Activated CD4-positive, alpha-beta memory T cell treated with anti-CD3 and anti-CD28 coated beads, Interleukin-2, amount 10 ng/mL, durations not matched to agents 7 days and 5 days (primary cell): ENCODE results near the gene SVOP. TPM values are rescaled to one million over a fixed set of nuclear protein-coding genes. Genes with fewer than 3 reads are reported as not detected.
"Not testable (repeated sequence)": the region's sequence is repeated elsewhere in the genome, so short reads cannot be mapped to it uniquely, and the experiment has no call there.

Experiments used
- CTCF ChIA-PET: fragments of 350-600 bp; sonication (Branson Sonifier 250); formaldehyde crosslinking; loops from one replicate; lab custom pipeline; 2021; ENCODE audit warnings: antibody characterized with exemption, inconsistent platforms; lab: Charles Lee
- POLR2A ChIA-PET: fragments of 350-600 bp; sonication (Branson Sonifier 250); formaldehyde crosslinking; loops from one replicate; lab custom pipeline; 2021; ENCODE audit warnings: antibody characterized with exemption; lab: Charles Lee
- DNase-seq: peaks from one replicate; pipeline ENCODE4 v3.0.0-alpha.2; 2020
- H3K27ac Mint-ChIP-seq: one replicate; pipeline ENCODE4 v1.8.0; 2021; ENCODE audit warnings: mild to moderate bottlenecking, mixed read lengths
- H3K27me3 Mint-ChIP-seq: one replicate; pipeline ENCODE4 v1.8.0; 2021; ENCODE audit warnings: mixed read lengths
- H3K36me3 Mint-ChIP-seq: one replicate; pipeline ENCODE4 v1.8.0; 2021; ENCODE audit warnings: low read depth, mixed read lengths
- H3K4me1 Mint-ChIP-seq: one replicate; pipeline ENCODE4 v1.8.0; 2021; ENCODE audit warnings: mixed read lengths
- H3K4me3 Mint-ChIP-seq: one replicate; pipeline ENCODE4 v1.8.0; 2021; ENCODE audit warnings: mild to moderate bottlenecking, mixed read lengths
- H3K9me3 Mint-ChIP-seq: one replicate; pipeline ENCODE4 v1.8.0; 2021; ENCODE audit warnings: mixed read lengths
- total RNA-seq, 2 experiments: library from RNA; stranded (reverse); gene quantifications; one replicate each; pipeline ENCODE4 v1.2.3, GENCODE V29; 2021

SVOP gene
- total RNA-seq, 2 experiments from 2014 or later: not detected

DNA sequence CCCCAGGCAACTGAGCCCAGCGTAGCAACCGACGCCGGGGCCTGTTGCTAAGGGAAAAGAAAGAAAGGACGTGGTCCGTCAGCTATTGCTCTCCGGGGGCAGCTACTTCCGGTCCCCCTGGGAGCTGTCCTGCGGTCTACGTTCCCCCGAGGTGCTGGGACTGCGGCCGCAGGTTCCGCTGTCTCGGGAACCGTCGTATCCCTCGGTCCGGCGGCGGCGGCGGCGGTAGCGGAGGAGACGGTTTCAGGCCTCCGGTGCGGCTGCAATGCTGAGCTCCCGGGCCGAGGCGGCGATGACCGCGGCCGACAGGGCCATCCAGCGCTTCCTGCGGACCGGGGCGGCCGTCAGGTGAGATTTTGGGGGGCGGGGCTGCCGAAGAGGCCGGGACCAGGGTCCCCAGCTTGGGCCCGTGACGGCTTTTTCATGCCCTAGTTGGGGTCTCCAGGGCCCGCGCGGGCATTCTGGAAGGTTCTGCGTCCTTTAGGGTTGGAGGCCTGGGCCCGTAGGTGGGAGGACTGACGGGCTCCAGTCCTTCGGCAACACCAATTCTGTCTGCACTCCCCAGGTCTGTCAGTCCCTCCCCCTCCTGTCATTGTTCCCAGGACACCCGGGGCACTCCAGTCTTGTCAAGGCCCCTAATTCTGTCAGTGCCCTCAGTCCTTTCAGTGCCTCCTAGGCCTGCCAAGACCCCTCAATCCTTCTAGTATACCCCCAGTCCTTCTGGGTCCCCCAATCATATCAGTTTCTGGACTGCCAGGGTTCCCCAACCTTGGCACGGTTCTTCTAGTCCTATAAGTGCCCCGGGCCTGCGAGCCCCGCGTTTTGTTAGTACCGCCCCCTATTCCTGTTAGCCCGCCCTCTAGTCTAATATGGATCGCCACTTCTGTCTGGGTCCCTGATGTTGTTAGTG is 31.8 kb upstream of the SVOP start, which contains the start of gene USP30:
USP30 (plus strand) TSS at position 163 of the 910 bp plus-strand sequence; CDS start at position 266, 103 bp downstream.
- DNase-seq: peak; percentile 85
- CTCF ChIA-PET: interaction anchor here (0.6 to 1.7 kb wide), 2 partner anchors 40 to 191 kb away, joined by 3 to 4 read pairs; partner anchors contain the start of gene ALKBH2
- Mint-ChIP-seq H3K4me1 (peaks cover 16% of the 10 kb centered on the region), H3K4me3 (peak within 1 kb of the TSS; percentile 85), H3K36me3 (peaks cover 6% of the 10 kb centered on the region), H3K9me3 (no peaks in the 10 kb centered on the region), H3K27me3 (no peaks in the 10 kb centered on the region), H3K27ac (peak within 1 kb of the TSS; percentile 91)
- POLR2A ChIA-PET: interaction anchor here (0.9 to 3.0 kb wide), 8 partner anchors 34 to 419 kb away, joined by 3 to 13 read pairs (median 5); partner anchors contain the start of genes ALKBH2, SELPLG, SSH1 and UNG

GRCh38 chr12:109052097-109052413 is 31.2 kb upstream of the SVOP start:
- H3K4me3 Mint-ChIP-seq: peak overlapping the region; percentile 85
- POLR2A ChIA-PET: interaction anchor here (0.9 to 3.0 kb wide), 7 partner anchors 35 to 418 kb away, joined by 3 to 13 read pairs (median 6); partner anchors contain the start of genes ALKBH2, SELPLG and UNG
- CTCF ChIA-PET: interaction anchor here (0.6 to 1.7 kb wide), 2 partner anchors 41 to 191 kb away, joined by 3 to 4 read pairs; partner anchors contain the start of gene ALKBH2
- peak overlapping the region; percentile 91 for H3K27ac Mint-ChIP-seq
- peaks cover 6% of the 10 kb centered on the region for H3K36me3 Mint-ChIP-seq
- H3K9me3 Mint-ChIP-seq: no peaks in the 10 kb centered on the region
- no peaks in the 10 kb centered on the region for H3K27me3 Mint-ChIP-seq
- no peak for DNase-seq
- H3K4me1 Mint-ChIP-seq: peaks cover 20% of the 10 kb centered on the region

GRCh38 chr12:109049794-109050193 is 28.9 kb upstream of the SVOP start:
- H3K36me3 Mint-ChIP-seq, DNase-seq, H3K27me3 Mint-ChIP-seq, H3K9me3 Mint-ChIP-seq, CTCF ChIA-PET, H3K27ac Mint-ChIP-seq, H3K4me3 Mint-ChIP-seq: not testable (repeated sequence)
- POLR2A ChIA-PET: interaction anchor here (0.7 kb wide), 1 partner anchor 53 kb away, joined by 3 read pairs; no protein-coding TSS in a partner anchor
- peaks cover 20% of the 10 kb centered on the region for H3K4me1 Mint-ChIP-seq

GRCh38 chr12:109048706-109049105 is 27.8 kb upstream of the SVOP start:
- CTCF ChIA-PET: not testable (repeated sequence)

GRCh38 chr12:109047081-109047805 is 26.4 kb upstream of the SVOP start:
- H3K36me3 Mint-ChIP-seq: peaks cover 3% of the 10 kb centered on the region
- H3K4me3 Mint-ChIP-seq: no peak overlapping the region
- H3K27ac Mint-ChIP-seq: no peak overlapping the region
- no peak for DNase-seq
- ChIA-PET POLR2A (no interaction called here), CTCF (no interaction called here)
- no peaks in the 10 kb centered on the region for H3K9me3 Mint-ChIP-seq
- peaks cover 14% of the 10 kb centered on the region for H3K4me1 Mint-ChIP-seq
- H3K27me3 Mint-ChIP-seq: peaks cover 15% of the 10 kb centered on the region

More at GRCh38 chr12:109048706-109049105, 27.8 kb upstream of the SVOP start:
- H3K36me3 Mint-ChIP-seq, H3K9me3 Mint-ChIP-seq, H3K4me3 Mint-ChIP-seq, DNase-seq, H3K27ac Mint-ChIP-seq, POLR2A ChIA-PET, H3K27me3 Mint-ChIP-seq: not testable (repeated sequence)
- H3K4me1 Mint-ChIP-seq: peaks cover 16% of the 10 kb centered on the region

DNA sequence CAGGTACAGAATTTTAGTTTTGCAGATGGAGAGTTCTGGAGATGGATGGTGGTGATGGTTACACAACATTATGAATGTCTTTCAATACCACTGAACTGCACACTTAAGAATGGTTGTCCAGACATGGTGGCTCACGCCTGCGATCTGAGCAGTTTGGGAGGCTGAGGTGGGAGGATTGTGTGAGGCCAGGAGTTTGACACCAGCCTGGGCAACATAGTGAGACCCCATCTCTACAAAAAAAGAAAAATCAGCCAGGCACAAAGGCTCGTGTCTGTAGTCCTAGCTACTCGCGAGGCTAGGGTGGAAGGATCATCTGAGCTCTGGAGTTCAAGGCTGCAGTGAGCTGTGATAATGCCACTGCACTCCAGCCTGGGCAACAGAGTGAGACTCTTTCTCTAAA is 23.4 kb upstream of the SVOP start:
- no peaks in the 10 kb centered on the region for H3K36me3 Mint-ChIP-seq
- H3K27ac Mint-ChIP-seq: no peak overlapping the region
- ChIA-PET POLR2A (no interaction called here), CTCF (no interaction called here)
- no peak for DNase-seq
- peaks cover 5% of the 10 kb centered on the region for H3K9me3 Mint-ChIP-seq
- H3K4me1 Mint-ChIP-seq: peaks cover 12% of the 10 kb centered on the region
- H3K27me3 Mint-ChIP-seq: peaks cover 23% of the 10 kb centered on the region
- no peak overlapping the region for H3K4me3 Mint-ChIP-seq

GRCh38 chr12:109036975-109037374 is 16.1 kb upstream of the SVOP start:
- ChIA-PET CTCF (no interaction called here), POLR2A (no interaction called here)
- peaks cover 22% of the 10 kb centered on the region for H3K27me3 Mint-ChIP-seq
- no peaks in the 10 kb centered on the region for H3K36me3 Mint-ChIP-seq
- no peak overlapping the region for H3K27ac Mint-ChIP-seq
- H3K4me1 Mint-ChIP-seq: peaks cover 6% of the 10 kb centered on the region
- H3K4me3 Mint-ChIP-seq: no peak overlapping the region
- no peak for DNase-seq
- H3K9me3 Mint-ChIP-seq: peaks cover 8% of the 10 kb centered on the region

GRCh38 chr12:109033239-109034196 is 12.7 kb upstream of the SVOP start:
- ChIA-PET CTCF (interaction anchor here (0.5 to 1.0 kb wide), 2 partner anchors 13 to 78 kb away, joined by 3 read pairs; no protein-coding TSS in a partner anchor), POLR2A (interaction anchor here (0.7 kb wide), 1 partner anchor 29 kb away, joined by 3 read pairs; no protein-coding TSS in a partner anchor)
- H3K9me3 Mint-ChIP-seq: peaks cover 3% of the 10 kb centered on the region
- no peaks in the 10 kb centered on the region for H3K36me3 Mint-ChIP-seq
- DNase-seq: no peak
- no peaks in the 10 kb centered on the region for H3K4me1 Mint-ChIP-seq
- H3K27me3 Mint-ChIP-seq: peaks cover 21% of the 10 kb centered on the region
- H3K27ac Mint-ChIP-seq: no peak overlapping the region
- H3K4me3 Mint-ChIP-seq: no peak overlapping the region

DNA sequence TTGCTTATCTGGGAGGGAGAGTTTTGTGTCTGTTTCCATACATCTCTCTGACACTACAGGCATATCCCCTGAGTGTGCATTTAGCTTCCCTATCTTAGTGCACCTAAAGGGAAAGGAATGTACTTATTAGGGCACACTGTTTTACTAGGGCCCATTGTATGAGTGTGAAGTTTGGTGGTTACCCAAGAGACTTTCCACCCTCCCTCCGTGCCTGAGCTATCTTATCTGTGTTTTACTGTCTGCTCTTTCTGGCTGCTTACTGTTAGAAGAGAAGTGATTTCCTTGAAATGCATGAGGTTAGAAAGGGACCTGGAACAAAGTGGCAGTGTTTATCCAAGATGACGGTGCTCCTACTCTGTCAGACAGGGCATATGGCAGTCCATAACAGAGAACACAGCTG is 8.5 kb upstream of the SVOP start:
- no peak for DNase-seq
- Mint-ChIP-seq H3K9me3 (no peaks in the 10 kb centered on the region), H3K4me1 (no peaks in the 10 kb centered on the region), H3K4me3 (no peak overlapping the region), H3K27me3 (peaks cover 14% of the 10 kb centered on the region), H3K36me3 (no peaks in the 10 kb centered on the region), H3K27ac (no peak overlapping the region)
- ChIA-PET POLR2A (no interaction called here), CTCF (no interaction called here)

DNA sequence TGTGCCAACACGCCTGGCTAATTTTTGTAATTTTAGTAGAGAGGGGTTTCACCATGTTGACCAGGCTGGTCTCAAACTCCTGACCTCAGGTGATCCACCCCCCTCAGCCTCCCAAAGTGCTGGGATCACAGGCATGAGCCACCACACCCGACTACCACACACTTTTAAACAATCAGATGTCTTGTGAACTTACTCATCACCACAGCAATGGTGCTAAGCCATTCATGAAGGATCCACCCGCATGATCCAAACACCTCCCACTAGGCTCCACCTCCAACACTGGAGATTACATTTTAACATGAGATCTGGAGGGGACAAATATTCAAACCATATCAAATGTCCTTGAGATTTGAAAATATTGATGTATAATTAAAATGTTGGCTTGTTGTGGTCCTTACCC is 7.8 kb upstream of the SVOP start:
- H3K4me3 Mint-ChIP-seq, POLR2A ChIA-PET, DNase-seq, CTCF ChIA-PET, H3K4me1 Mint-ChIP-seq, H3K36me3 Mint-ChIP-seq, H3K27ac Mint-ChIP-seq, H3K9me3 Mint-ChIP-seq: not testable (repeated sequence)
- peaks cover 12% of the 10 kb centered on the region for H3K27me3 Mint-ChIP-seq

GRCh38 chr12:109027767-109028166 is 6.9 kb upstream of the SVOP start:
- Mint-ChIP-seq H3K27ac (no peak overlapping the region), H3K36me3 (no peaks in the 10 kb centered on the region), H3K27me3 (peaks cover 11% of the 10 kb centered on the region), H3K9me3 (no peaks in the 10 kb centered on the region), H3K4me1 (no peaks in the 10 kb centered on the region), H3K4me3 (no peak overlapping the region)
- ChIA-PET CTCF (no interaction called here), POLR2A (no interaction called here)
- no peak for DNase-seq

DNA sequence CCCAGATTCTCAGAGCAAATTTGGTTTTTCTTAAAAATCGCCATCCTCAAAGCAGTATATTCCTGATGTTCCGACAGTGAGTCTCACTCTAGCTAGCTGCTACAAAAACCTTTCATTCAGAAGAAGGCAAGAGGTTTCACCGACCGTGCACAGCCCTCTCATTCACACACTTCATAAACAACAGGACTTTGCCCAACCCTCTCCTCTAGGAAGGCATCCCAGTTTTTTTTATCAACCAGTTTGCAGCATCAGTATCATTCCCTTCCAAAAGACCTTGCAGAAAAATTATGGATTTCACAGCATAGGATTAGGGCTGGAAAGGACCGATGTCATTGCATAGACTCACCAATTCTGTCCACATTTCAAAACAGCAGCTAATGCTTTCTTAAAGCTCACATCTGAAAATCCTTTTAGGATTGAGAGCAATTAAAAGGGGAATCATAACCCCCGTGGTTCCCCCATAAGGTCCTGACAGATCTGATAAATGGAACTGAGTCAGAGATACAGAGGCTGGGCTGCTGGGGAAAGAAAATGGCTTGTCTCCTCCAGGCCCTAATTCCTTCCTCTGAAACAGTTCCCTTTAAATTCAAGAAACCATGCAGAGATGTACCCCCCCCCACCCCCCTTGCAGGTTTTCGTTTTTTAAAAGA is 597 bp downstream of the SVOP start:
- POLR2A ChIA-PET: no interaction called here
- H3K36me3 Mint-ChIP-seq: no peaks in the 10 kb centered on the region
- no peaks in the 10 kb centered on the region for H3K9me3 Mint-ChIP-seq
- H3K27ac Mint-ChIP-seq: no peak overlapping the region
- DNase-seq: no peak
- H3K4me1 Mint-ChIP-seq: no peaks in the 10 kb centered on the region
- H3K27me3 Mint-ChIP-seq: peaks cover 25% of the 10 kb centered on the region
- CTCF ChIA-PET: no interaction called here
- no peak overlapping the region for H3K4me3 Mint-ChIP-seq
